ENCODE measurements around the gene SPATA6L. TPM values are rescaled to one million over a fixed set of nuclear protein-coding genes. Genes with fewer than 3 reads are reported as not detected.

The SPATA6L gene
- total RNA-seq, 1 donor from 2014 or later: 1.3 TPM

DNA sequence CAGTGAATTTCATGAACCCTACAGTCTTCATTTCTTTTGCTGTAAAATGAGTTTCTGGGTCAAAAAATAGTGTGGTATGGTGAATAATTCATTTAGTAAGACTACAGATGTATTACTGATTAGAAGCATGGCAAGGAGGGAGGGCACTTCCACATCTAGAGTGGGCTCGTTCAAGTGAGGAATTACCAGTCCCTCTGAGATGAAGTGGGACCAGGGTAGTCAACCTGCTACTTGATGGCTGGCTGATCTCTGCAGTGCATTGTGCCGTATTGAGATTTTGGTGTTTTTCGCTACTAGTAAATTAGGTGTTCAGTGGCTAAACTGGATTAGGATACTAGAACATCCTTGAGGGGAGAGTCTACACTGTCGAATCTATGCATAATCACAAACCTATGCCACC, 23.9 kb upstream of the SPATA6L start:
- Histone ChIP-seq H3K36me3 (ENCODE audit: control insufficient read depth, insufficient read depth, low read length) (peaks cover 2% of the 10 kb centered on the region), H3K4me3 (ENCODE audit: low read depth, low read length) (no peak overlapping the region)
- TF ChIP-seq, protein P1, sequence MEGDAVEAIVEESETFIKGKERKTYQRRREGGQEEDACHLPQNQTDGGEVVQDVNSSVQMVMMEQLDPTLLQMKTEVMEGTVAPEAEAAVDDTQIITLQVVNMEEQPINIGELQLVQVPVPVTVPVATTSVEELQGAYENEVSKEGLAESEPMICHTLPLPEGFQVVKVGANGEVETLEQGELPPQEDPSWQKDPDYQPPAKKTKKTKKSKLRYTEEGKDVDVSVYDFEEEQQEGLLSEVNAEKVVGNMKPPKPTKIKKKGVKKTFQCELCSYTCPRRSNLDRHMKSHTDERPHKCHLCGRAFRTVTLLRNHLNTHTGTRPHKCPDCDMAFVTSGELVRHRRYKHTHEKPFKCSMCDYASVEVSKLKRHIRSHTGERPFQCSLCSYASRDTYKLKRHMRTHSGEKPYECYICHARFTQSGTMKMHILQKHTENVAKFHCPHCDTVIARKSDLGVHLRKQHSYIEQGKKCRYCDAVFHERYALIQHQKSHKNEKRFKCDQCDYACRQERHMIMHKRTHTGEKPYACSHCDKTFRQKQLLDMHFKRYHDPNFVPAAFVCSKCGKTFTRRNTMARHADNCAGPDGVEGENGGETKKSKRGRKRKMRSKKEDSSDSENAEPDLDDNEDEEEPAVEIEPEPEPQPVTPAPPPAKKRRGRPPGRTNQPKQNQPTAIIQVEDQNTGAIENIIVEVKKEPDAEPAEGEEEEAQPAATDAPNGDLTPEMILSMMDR (IDR thresholded peaks at IDR 0.05; ENCODE audit: insufficient read depth, low read length, poor library complexity, severe bottlenecking): no peak

DNA sequence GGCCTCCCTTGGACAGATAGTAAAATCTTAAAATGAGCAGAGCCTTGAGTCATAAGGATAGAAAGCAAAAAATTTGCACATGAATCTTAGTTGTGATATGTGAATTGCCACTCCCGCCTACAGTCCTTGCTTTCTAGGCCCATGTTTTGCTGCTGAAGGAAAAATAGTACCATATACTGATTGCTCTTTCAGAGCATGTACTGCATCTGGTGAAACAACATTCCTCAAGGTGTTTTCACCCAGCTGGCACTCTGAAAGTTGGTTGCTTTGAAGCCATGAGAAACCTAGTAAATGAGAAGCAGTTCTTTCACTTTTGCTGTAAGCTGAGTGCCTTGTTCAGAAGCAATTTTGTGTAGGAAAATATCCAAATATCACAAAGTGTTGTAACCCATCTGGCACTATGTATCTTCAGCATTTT, 23.4 kb upstream of the SPATA6L start:
- Histone ChIP-seq H3K36me3 (ENCODE audit: control insufficient read depth, insufficient read depth, low read length) (peaks cover 2% of the 10 kb centered on the region), H3K4me3 (ENCODE audit: low read depth, low read length) (no peak overlapping the region), H3K27me3 (ENCODE audit: control insufficient read depth, insufficient read depth, low read length) (no peaks in the 10 kb centered on the region)
- DNase-seq (ENCODE audit: low read depth): no peak
- TF ChIP-seq, protein P1 (IDR thresholded peaks at IDR 0.05; ENCODE audit: insufficient read depth, low read length, poor library complexity, severe bottlenecking): no peak

More for the DNA sequence above, 23.9 kb upstream of the SPATA6L start:
- H3K27me3 ChIP-seq (ENCODE audit: control insufficient read depth, insufficient read depth, low read length): no peaks in the 10 kb centered on the region
- no peak for DNase-seq (ENCODE audit: low read depth)

DNA sequence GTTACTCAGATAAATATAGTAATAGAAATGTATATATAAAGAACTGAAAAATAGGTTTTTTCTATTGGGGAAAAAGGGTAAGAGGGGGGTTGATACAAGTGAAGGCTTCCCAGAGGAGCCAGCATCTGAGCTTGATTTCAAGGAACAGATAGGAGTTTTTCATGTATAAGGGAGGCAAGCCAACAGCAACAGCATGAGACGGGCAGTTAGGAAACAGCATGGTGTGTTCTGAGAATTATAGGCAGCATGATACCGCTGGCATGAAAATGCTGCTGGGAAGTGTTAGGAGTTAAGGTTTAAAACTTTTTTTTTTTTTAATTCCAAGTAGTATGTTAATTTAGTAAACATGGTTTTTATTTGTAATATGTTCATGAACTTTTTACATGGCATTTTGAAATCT, 22.7 kb upstream of the SPATA6L start:
- no peaks in the 10 kb centered on the region for H3K27me3 ChIP-seq (ENCODE audit: control insufficient read depth, insufficient read depth, low read length)
- peaks cover 2% of the 10 kb centered on the region for H3K36me3 ChIP-seq (ENCODE audit: control insufficient read depth, insufficient read depth, low read length)
- TF ChIP-seq, protein P1 (IDR thresholded peaks at IDR 0.05; ENCODE audit: insufficient read depth, low read length, poor library complexity, severe bottlenecking): no peak
- no peak overlapping the region for H3K4me3 ChIP-seq (ENCODE audit: low read depth, low read length)
- no peak for DNase-seq (ENCODE audit: low read depth)

DNA sequence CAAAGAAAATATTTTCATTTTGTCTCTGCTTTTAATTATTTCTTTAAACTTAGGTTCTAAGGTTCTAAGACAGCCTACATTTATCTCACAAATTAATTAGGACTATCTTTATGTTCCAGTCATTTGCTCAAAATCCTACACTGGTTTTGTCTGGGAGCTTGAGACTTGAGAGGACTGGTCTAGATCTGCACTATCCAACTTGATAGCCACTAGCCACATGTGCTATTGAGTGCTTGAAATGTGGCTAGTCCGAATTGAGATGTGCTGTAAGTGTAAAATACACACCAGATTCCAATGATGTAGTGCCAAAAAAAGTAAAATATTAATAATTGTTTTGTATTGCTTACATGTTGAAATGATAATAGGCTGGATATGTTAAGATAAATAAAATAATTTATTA, 20.3 kb upstream of the SPATA6L start:
- DNase-seq (ENCODE audit: low read depth): no peak
- no peak overlapping the region for H3K4me3 ChIP-seq (ENCODE audit: low read depth, low read length)
- H3K36me3 ChIP-seq (ENCODE audit: control insufficient read depth, insufficient read depth, low read length): peaks cover 2% of the 10 kb centered on the region
- no peaks in the 10 kb centered on the region for H3K27me3 ChIP-seq (ENCODE audit: control insufficient read depth, insufficient read depth, low read length)
- TF ChIP-seq, protein P1 (IDR thresholded peaks at IDR 0.05; ENCODE audit: insufficient read depth, low read length, poor library complexity, severe bottlenecking): no peak

DNA sequence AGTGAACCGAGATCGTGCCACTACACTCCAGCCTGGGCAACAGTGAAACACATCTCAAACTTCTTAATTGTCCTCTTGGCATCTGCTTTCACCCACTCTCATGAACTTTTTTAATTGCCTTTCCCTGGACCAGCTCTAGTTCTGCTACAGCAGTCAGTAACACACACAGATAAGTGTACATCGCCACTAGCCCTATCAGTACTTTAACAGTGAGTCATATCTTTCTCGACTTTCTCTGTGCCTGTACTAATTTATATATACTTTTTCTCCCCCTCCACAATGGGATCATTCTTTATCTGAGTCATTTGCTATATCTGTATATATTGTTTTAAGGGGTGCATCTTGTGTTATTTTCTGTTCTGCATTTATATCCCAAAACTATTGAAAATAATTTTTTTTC, 19.8 kb upstream of the SPATA6L start:
- Histone ChIP-seq H3K36me3 (ENCODE audit: control insufficient read depth, insufficient read depth, low read length) (peaks cover 2% of the 10 kb centered on the region), H3K27me3 (ENCODE audit: control insufficient read depth, insufficient read depth, low read length) (no peaks in the 10 kb centered on the region), H3K4me3 (ENCODE audit: low read depth, low read length) (no peak overlapping the region)
- DNase-seq (ENCODE audit: low read depth): no peak
- TF ChIP-seq, protein P1 (IDR thresholded peaks at IDR 0.05; ENCODE audit: insufficient read depth, low read length, poor library complexity, severe bottlenecking): no peak

DNA sequence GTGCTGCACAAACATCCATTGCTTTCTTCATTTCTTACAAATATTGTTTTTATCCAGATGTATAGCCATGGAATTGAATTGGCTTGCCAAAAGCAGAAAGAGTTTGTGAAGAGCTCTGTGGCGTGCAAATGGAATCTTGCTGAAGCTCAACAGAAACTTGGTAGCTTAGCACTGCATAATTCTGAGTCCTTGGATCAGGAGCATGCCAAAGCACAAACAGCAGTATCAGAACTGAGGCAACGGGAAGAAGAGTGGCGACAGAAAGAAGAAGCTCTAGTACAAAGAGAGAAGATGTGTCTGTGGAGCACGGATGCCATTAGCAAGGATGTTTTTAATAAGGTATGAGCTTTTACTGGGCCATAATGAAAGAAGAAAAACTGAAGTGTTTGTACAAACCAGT, 18.5 kb upstream of the SPATA6L start:
- no peak overlapping the region for H3K4me3 ChIP-seq (ENCODE audit: low read depth, low read length)
- peaks cover 2% of the 10 kb centered on the region for H3K36me3 ChIP-seq (ENCODE audit: control insufficient read depth, insufficient read depth, low read length)
- no peaks in the 10 kb centered on the region for H3K27me3 ChIP-seq (ENCODE audit: control insufficient read depth, insufficient read depth, low read length)
- TF ChIP-seq, protein P1 (IDR thresholded peaks at IDR 0.05; ENCODE audit: insufficient read depth, low read length, poor library complexity, severe bottlenecking): no peak
- DNase-seq (ENCODE audit: low read depth): no peak

Data from kidney epithelial cell (primary cell).